Epithelial cell of esophagus (primary cell): Measurements from ENCODE around the gene RNF166.
A peak's percentile ranks its signal among the peaks of the same experiment; 100 is the strongest.

Source experiments
- DNase-seq: peaks from one replicate; pipeline ENCODE4 v3.0.0; 2010; ENCODE audit warnings: low read depth
- H3K4me3 ChIP-seq: 2 replicates; pipeline ENCODE4 v1.5.1; 2011; ENCODE audit warnings: mild to moderate bottlenecking, low read length, control low read depth
- CTCF ChIP-seq: IDR thresholded peaks from 2 replicates; pipeline ENCODE4 v1.5.1; 2011; ENCODE audit warnings: low read depth, mild to moderate bottlenecking, low read length, control low read depth, inconsistent platforms; ENCODE audit not compliant: insufficient read depth; ENCODE audit errors: missing control alignments

The RNF166 gene

DNA sequence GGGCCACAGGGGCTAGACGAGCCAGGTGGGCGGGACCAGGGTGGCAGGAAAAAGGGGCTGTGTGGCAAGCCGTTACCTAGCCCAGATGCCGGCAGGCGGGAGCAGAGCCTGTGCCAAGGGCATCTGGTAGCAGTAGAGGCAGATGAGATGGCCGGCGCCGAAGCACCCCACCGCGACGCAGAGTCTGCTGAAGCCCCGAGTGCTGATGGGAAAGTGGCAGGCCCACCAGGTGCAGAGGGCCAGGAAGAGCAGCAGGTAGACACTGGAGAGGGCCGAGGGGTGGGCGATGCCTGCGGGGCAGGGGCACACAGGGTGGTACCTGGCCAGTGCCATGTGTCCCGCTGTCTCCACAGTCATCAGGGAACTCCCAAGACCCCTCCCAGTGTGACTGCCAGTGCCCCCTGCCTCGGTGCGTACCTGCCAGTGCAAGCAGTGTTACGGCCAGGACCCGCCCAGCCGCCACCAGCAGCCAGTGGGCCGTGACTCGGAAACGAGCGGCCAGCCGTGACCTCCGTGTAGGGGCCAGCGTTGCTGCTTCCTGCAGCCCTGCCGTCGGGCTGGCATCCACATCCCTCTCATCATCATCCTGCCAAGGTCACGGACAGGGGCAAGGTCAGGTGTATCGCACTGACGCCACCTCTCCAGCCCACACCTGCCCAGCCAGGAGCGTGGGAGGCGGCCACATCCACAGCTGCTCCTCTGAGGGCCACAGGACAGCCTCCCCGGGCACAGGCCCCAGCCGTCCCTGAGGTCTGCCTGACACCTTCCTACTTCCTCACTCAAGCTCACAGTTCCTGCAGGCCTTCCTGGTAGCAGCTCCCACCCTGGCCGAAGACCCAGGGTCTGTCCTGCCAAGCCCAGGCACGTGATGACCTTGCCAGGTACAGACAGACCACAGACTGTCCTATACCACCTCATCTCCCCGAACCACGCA is 32.2 kb upstream of the RNF166 start:
- H3K4me3 ChIP-seq = no peak overlapping the region
- TF ChIP-seq CTCF = no peak
- DNase-seq = no peak

- DNase-seq = peak; percentile 74
- TF ChIP-seq CTCF = peak; percentile 54
Measured at GRCh38 chr16:88737298-88738150, 31.3 kb upstream of the RNF166 start.

DNA sequence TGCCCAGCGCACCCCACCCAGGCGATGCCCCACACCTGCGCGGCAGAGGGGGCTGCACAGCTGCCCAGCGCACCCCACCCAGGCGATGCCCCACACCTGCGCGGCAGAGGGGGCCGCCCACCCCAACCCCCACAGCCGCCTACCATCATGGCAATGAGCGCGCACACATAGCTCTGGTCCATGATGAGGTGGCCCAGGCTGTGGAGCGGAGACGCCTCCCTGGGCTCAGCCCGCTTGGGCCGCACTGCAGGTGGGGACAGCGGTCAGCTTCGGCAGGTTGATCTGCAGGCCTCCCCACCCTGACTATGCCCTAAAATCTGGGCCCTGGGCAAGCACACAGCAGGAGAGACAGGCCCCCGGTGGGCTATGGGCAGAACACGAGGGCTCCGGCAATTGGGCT is 30.3 kb upstream of the RNF166 start:
- H3K4me3 ChIP-seq = no peak overlapping the region
- no peak for TF ChIP-seq CTCF

More at GRCh38 chr16:88737298-88738150, 31.3 kb upstream of the RNF166 start:
- no peak overlapping the region for H3K4me3 ChIP-seq

GRCh38 chr16:88736088-88736487 is 29.9 kb upstream of the RNF166 start:
- DNase-seq = no peak
- no peak for TF ChIP-seq CTCF
- no peak overlapping the region for H3K4me3 ChIP-seq

More for the DNA sequence above, 30.3 kb upstream of the RNF166 start:
- DNase-seq = no peak

- H3K4me3 ChIP-seq = no peak overlapping the region
- TF ChIP-seq CTCF = no peak
- DNase-seq = no peak
Measured at GRCh38 chr16:88735616-88736015, 29.4 kb upstream of the RNF166 start.

DNA sequence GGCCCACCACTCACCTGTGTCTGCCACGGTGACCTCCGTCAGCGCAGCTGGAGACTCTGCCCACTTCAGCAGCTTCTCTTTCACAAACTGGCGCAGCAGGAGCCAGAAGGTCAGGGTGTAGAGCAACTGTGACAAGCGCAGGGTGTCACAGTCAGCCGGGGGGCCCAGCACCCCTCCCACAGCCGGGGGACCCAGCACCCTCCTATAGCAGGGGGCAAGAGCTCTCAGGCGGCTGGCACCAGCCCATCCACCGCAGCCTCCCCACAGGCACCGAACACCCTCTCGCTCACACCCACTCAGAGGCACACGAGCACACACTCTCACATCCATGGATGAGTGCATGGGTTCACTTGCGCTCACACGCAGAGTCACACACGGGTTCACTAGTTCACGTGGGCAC is 28.9 kb upstream of the RNF166 start:
- no peak for DNase-seq
- TF ChIP-seq CTCF = no peak
- no peak overlapping the region for H3K4me3 ChIP-seq

DNA sequence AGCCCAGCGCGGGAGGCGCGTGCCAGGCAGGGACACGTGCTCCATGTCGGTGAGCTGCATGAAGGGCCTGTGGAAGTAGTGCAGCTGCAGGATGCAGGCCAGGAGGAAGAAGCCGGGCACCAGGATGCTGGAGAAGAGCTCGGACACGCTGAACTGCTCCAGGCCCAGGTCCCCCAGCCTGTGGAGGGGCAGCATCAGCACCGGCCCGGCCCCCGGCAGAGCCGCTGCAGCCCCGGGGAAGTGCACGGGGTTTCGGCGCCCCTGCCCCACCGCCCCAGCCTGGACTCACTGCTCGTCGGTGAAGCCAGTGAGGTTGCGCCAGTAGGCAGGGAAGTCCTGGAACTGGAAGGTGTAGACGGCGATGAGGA is 28.1 kb upstream of the RNF166 start:
- no peak for DNase-seq
- TF ChIP-seq CTCF = no peak
- no peak overlapping the region for H3K4me3 ChIP-seq
